ENCODE results near the gene LPP. TPM values are rescaled to one million over a fixed set of nuclear protein-coding genes. Genes with fewer than 3 reads are reported as not detected.

Gene LPP
- total RNA-seq, 1 donor = 92.1 TPM

GRCh38 chr3:188134079-188134478, 19.9 kb upstream of the LPP start:
- DNase-seq (ENCODE audit: low read depth) = no peak
- no peak overlapping the region for H3K4me3 ChIP-seq (ENCODE audit: low read depth, low read length)
- TF ChIP-seq CTCF (IDR thresholded peaks at IDR 0.05; ENCODE audit: insufficient read depth, low read length) = no peak

- TF ChIP-seq CTCF (IDR thresholded peaks at IDR 0.05; ENCODE audit: insufficient read depth, low read length) = no peak
- DNase-seq (ENCODE audit: low read depth) = no peak
- no peak overlapping the region for H3K4me3 ChIP-seq (ENCODE audit: low read depth, low read length)
These were observed 19.1 kb upstream of the LPP start for GRCh38 chr3:188134856-188135255.

GRCh38 chr3:188135271-188135670, 18.7 kb upstream of the LPP start:
- no peak overlapping the region for H3K4me3 ChIP-seq (ENCODE audit: low read depth, low read length)
- peak; percentile 31 for DNase-seq (ENCODE audit: low read depth)
- no peak for TF ChIP-seq CTCF (IDR thresholded peaks at IDR 0.05; ENCODE audit: insufficient read depth, low read length)

- H3K4me3 ChIP-seq (ENCODE audit: low read depth, low read length) = no peak overlapping the region
- DNase-seq (ENCODE audit: low read depth) = no peak
- no peak for TF ChIP-seq CTCF (IDR thresholded peaks at IDR 0.05; ENCODE audit: insufficient read depth, low read length)
These were observed 16.9 kb upstream of the LPP start for GRCh38 chr3:188137051-188137450.

DNA sequence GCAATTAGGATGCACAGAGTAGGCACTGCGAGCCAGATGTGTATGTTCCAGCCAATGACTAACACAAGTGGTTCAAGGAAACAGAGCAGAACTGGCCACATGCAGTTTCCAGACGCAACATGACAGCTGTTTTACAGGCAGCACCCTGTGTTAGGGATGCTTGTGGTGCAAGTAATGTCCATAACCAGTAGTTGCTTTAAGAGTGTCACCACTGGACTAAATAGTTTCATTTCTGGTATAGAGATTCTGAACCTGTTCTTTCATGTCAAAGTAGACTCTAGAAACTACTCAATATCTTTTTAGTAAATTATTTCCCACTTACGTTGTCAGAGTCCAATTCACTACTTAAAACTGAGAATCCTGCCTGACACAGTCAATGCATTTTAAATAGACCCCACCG, 14.5 kb upstream of the LPP start:
- DNase-seq (ENCODE audit: low read depth) = no peak
- H3K4me3 ChIP-seq (ENCODE audit: low read depth, low read length) = no peak overlapping the region
- no peak for TF ChIP-seq CTCF (IDR thresholded peaks at IDR 0.05; ENCODE audit: insufficient read depth, low read length)

GRCh38 chr3:188146219-188146618, 7.7 kb upstream of the LPP start:
- no peak for TF ChIP-seq CTCF (IDR thresholded peaks at IDR 0.05; ENCODE audit: insufficient read depth, low read length)
- no peak for DNase-seq (ENCODE audit: low read depth)
- H3K4me3 ChIP-seq (ENCODE audit: low read depth, low read length) = no peak overlapping the region

- no peak overlapping the region for H3K4me3 ChIP-seq (ENCODE audit: low read depth, low read length)
- no peak for TF ChIP-seq CTCF (IDR thresholded peaks at IDR 0.05; ENCODE audit: insufficient read depth, low read length)
- DNase-seq (ENCODE audit: low read depth) = no peak
These were observed 6.2 kb upstream of the LPP start for GRCh38 chr3:188147782-188148181.

All from fibroblast of the aortic adventitia (primary cell).